ENCODE data around the gene ADCY5. TPM values are rescaled to one million over a fixed set of nuclear protein-coding genes. Genes with fewer than 3 reads are reported as not detected.

The ADCY5 gene
- total and polyA plus RNA-seq, 2 donors (not counting 1 experiment from before 2014, with no cell fraction given), result not detected

GRCh38 chr3:123329636-123330340, 119.1 kb downstream of the ADCY5 start:
- Histone ChIP-seq H3K27ac (ENCODE audit: low read length in 2 of 2) (no peak overlapping the region), H3K4me2 (replicated peaks; ENCODE audit: low read depth, low read length, poor library complexity, severe bottlenecking) (no peak overlapping the region), H3K27me3 (replicated peaks in 1 of 4; ENCODE audit: control extremely low read depth in 1 of 4, control insufficient read depth in 3 of 4, insufficient read depth in 4 of 4, low read length in 3 of 4) (peaks cover 0 to 2% (median 0%) of the 10 kb centered on the region in 4 experiments), H4K20me1 (ENCODE audit: control insufficient read depth, insufficient read depth, low read length, poor library complexity, severe bottlenecking) (no peaks in the 10 kb centered on the region), H3K9ac (ENCODE audit: low read length) (no peak overlapping the region), H3K4me1 (ENCODE audit: control insufficient read depth in 2 of 2, insufficient read depth in 2 of 2, low read length in 2 of 2) (no peaks in the 10 kb centered on the region), H3K79me2 (ENCODE audit: control insufficient read depth, insufficient read depth, low read length) (no peaks in the 10 kb centered on the region), H3K9me3 (ENCODE audit: control extremely low read depth in 1 of 3, control insufficient read depth in 2 of 3, insufficient read depth in 1 of 3, low read length in 2 of 3) (peaks cover 0 to 7% (median 0%) of the 10 kb centered on the region in 3 donors), H3K4me3 (ENCODE audit: control extremely low read depth in 1 of 5, extremely low read depth in 1 of 5, insufficient read depth in 1 of 5, low read depth in 2 of 5, low read length in 4 of 5) (no peak overlapping the region), H3K36me3 (replicated peaks in 1 of 2; ENCODE audit: control extremely low read depth in 1 of 2, control insufficient read depth in 1 of 2, extremely low read depth in 1 of 2, insufficient read depth in 2 of 2, low read length in 1 of 2) (no peaks in the 10 kb centered on the region), H2AFZ (ENCODE audit: insufficient read depth, low read depth, low read length, poor library complexity, severe bottlenecking) (no peak overlapping the region)
- Mint-ChIP-seq H3K27me3 (peaks cover 8% of the 10 kb centered on the region), H3K27ac (no peak overlapping the region), H3K4me3 (no peak overlapping the region), H3K4me1 (no peaks in the 10 kb centered on the region), H3K9me3 (ENCODE audit: insufficient read depth) (no peaks in the 10 kb centered on the region)
- ChIA-PET CTCF (interaction anchor here (1.1 to 4.5 kb wide), 9 partner anchors 9 to 394 kb away, joined by 3 to 36 read pairs (median 3); no protein-coding TSS in a partner anchor), POLR2A (no interaction called here)
- TF ChIP-seq EZH2 (IDR thresholded peaks at IDR 0.05; ENCODE audit: borderline replicate concordance, insufficient read depth, low read depth, low read length, poor library complexity, severe bottlenecking), result no peak
- TF ChIP-seq, protein P1, sequence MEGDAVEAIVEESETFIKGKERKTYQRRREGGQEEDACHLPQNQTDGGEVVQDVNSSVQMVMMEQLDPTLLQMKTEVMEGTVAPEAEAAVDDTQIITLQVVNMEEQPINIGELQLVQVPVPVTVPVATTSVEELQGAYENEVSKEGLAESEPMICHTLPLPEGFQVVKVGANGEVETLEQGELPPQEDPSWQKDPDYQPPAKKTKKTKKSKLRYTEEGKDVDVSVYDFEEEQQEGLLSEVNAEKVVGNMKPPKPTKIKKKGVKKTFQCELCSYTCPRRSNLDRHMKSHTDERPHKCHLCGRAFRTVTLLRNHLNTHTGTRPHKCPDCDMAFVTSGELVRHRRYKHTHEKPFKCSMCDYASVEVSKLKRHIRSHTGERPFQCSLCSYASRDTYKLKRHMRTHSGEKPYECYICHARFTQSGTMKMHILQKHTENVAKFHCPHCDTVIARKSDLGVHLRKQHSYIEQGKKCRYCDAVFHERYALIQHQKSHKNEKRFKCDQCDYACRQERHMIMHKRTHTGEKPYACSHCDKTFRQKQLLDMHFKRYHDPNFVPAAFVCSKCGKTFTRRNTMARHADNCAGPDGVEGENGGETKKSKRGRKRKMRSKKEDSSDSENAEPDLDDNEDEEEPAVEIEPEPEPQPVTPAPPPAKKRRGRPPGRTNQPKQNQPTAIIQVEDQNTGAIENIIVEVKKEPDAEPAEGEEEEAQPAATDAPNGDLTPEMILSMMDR (IDR thresholded peaks at IDR 0.05), result no peak
- WGBS (ENCODE audit: insufficient coverage), result 87% methylated on average over 10 of the region's 10 CpGs
- no peak for DNase-seq
- intact Hi-C loops (cut with micrococcal nuclease), result loop anchor here (2.0 kb wide), 1 partner anchor 393 kb away; no protein-coding TSS in a partner anchor
- ATAC-seq (ENCODE audit: low read depth), result no peak
